ENCODE data around the gene C17orf113.
"Not testable (repeated sequence)": the region's sequence is repeated elsewhere in the genome, so short reads cannot be mapped to it uniquely, and the experiment has no call there.

Gene C17orf113

GRCh38 chr17:42017866-42018200 lies 32.6 kb downstream of the C17orf113 start:
- in situ Hi-C loops (cut with MboI; ENCODE audit: low sequenced_read_pairs) = no loop called here

GRCh38 chr17:42016941-42017865 lies 33.2 kb downstream of the C17orf113 start, which contains the start of gene DNAJC7:
Gene DNAJC7 (minus strand): TSS chr17:42017439. CDS start chr17:42017416, 23 bp downstream.
- in situ Hi-C loops (cut with MboI; ENCODE audit: low sequenced_read_pairs) = no loop called here

- in situ Hi-C loops (cut with MboI; ENCODE audit: low sequenced_read_pairs) = no loop called here
Observed at GRCh38 chr17:42016411-42016831, 34.0 kb downstream of the C17orf113 start.

- in situ Hi-C loops (cut with MboI; ENCODE audit: low sequenced_read_pairs) = not testable (repeated sequence)
Observed at GRCh38 chr17:42013740-42014139, 36.7 kb downstream of the C17orf113 start.

GRCh38 chr17:42012363-42012762 lies 38.0 kb downstream of the C17orf113 start:
- in situ Hi-C loops (cut with MboI; ENCODE audit: low sequenced_read_pairs) = not testable (repeated sequence)

GRCh38 chr17:42010898-42011516 lies 39.4 kb downstream of the C17orf113 start:
- in situ Hi-C loops (cut with MboI; ENCODE audit: low sequenced_read_pairs) = no loop called here

GRCh38 chr17:42010266-42010680 lies 40.1 kb downstream of the C17orf113 start:
- in situ Hi-C loops (cut with MboI; ENCODE audit: low sequenced_read_pairs) = not testable (repeated sequence)

- in situ Hi-C loops (cut with MboI; ENCODE audit: low sequenced_read_pairs) = no loop called here
Observed at GRCh38 chr17:42009170-42009569, 41.2 kb downstream of the C17orf113 start.

- in situ Hi-C loops (cut with MboI; ENCODE audit: low sequenced_read_pairs) = no loop called here
Observed at GRCh38 chr17:42005166-42005565, 45.2 kb downstream of the C17orf113 start.

- in situ Hi-C loops (cut with MboI; ENCODE audit: low sequenced_read_pairs) = no loop called here
Observed at GRCh38 chr17:42002792-42003301, 47.6 kb downstream of the C17orf113 start.

GRCh38 chr17:42002175-42002791 lies 48.1 kb downstream of the C17orf113 start:
- in situ Hi-C loops (cut with MboI; ENCODE audit: low sequenced_read_pairs) = no loop called here

GRCh38 chr17:42001729-42002128 lies 48.7 kb downstream of the C17orf113 start:
- in situ Hi-C loops (cut with MboI; ENCODE audit: low sequenced_read_pairs) = no loop called here

GRCh38 chr17:42000413-42001133 lies 49.8 kb downstream of the C17orf113 start:
- in situ Hi-C loops (cut with MboI; ENCODE audit: low sequenced_read_pairs) = no loop called here

- in situ Hi-C loops (cut with MboI; ENCODE audit: low sequenced_read_pairs) = no loop called here
Observed at GRCh38 chr17:41998497-41998896, 51.9 kb downstream of the C17orf113 start.

GRCh38 chr17:41996855-41997164 lies 53.6 kb downstream of the C17orf113 start:
- in situ Hi-C loops (cut with MboI; ENCODE audit: low sequenced_read_pairs) = no loop called here

GRCh38 chr17:41992576-41992975 lies 57.8 kb downstream of the C17orf113 start:
- in situ Hi-C loops (cut with MboI; ENCODE audit: low sequenced_read_pairs) = no loop called here

- in situ Hi-C loops (cut with MboI; ENCODE audit: low sequenced_read_pairs) = no loop called here
Observed at GRCh38 chr17:41989702-41990419, 60.5 kb downstream of the C17orf113 start.

- in situ Hi-C loops (cut with MboI; ENCODE audit: low sequenced_read_pairs) = no loop called here
Observed at GRCh38 chr17:41988418-41988817, 62.0 kb downstream of the C17orf113 start.
